GM18526 (cell line): ENCODE measurements around the gene XPC.

Source experiments
- POLR2A ChIP-seq: IDR thresholded peaks from 3 replicates; pipeline ENCODE4 v1.6.1; 2011; ENCODE audit not compliant: insufficient read length; ENCODE audit errors: extremely low read depth

XPC gene

GRCh38 chr3:14126017-14126886, 52.1 kb downstream of the XPC start:
- TF ChIP-seq POLR2A, result no peak

- TF ChIP-seq POLR2A, result no peak
Observed at GRCh38 chr3:14125193-14126016, 53.0 kb downstream of the XPC start.

- peak; percentile 47 for TF ChIP-seq POLR2A
Observed at GRCh38 chr3:14124615-14125192, 53.7 kb downstream of the XPC start, which contains the start of the genes CHCHD4 and TMEM43. CHCHD4 (minus strand) TSS chr3:14124870; CDS start chr3:14124676, 194 bp downstream. TMEM43 (plus strand) TSS chr3:14125052; CDS start chr3:14125194, 142 bp downstream.

GRCh38 chr3:14124223-14124614, 54.2 kb downstream of the XPC start:
- peak; percentile 48 for TF ChIP-seq POLR2A

- no peak for TF ChIP-seq POLR2A
Observed at GRCh38 chr3:14123308-14124222, 54.8 kb downstream of the XPC start.

- TF ChIP-seq POLR2A, result no peak
Observed at GRCh38 chr3:14122301-14122700, 56.1 kb downstream of the XPC start.

GRCh38 chr3:14121859-14122258, 56.5 kb downstream of the XPC start:
- no peak for TF ChIP-seq POLR2A

GRCh38 chr3:14120111-14120920, 58.1 kb downstream of the XPC start:
- TF ChIP-seq POLR2A, result no peak

GRCh38 chr3:14119651-14120050, 58.8 kb downstream of the XPC start:
- TF ChIP-seq POLR2A, result no peak

GRCh38 chr3:14118400-14119381, 59.7 kb downstream of the XPC start:
- no peak for TF ChIP-seq POLR2A

- TF ChIP-seq POLR2A, result no peak
Observed at GRCh38 chr3:14117468-14118399, 60.7 kb downstream of the XPC start.
